Heart left ventricle (tissue), 13 donors: ENCODE results near the gene HS3ST6.
"Not testable (repeated sequence)": the region's sequence is repeated elsewhere in the genome, so short reads cannot be mapped to it uniquely, and the experiment has no call there.

Experiments
- CTCF ChIP-seq, 12 donors: fragments of 200-600 bp; sonication (generic) in 4 of 12; IDR thresholded peaks; one replicate each; pipeline versions ENCODE4 v1.5.0 to v1.8.0; 2018 to 2022; ENCODE audit warnings: antibody characterized with exemption in 12 of 12, mild to moderate bottlenecking in 5 of 12
- POLR2A ChIP-seq, 2 donors: fragments of 450-650 bp; IDR thresholded peaks; one replicate each; pipeline ENCODE4 v1.6.1; 2017; ENCODE audit warnings: antibody characterized with exemption in 2 of 2, mild to moderate bottlenecking in 2 of 2, moderate library complexity in 2 of 2
- donor health status: ischemic (EF 13 %, LVEDD 7.1; RV severe dilation, severe dysfunction).
- donor health status: DM: no; HTN: yes; CAD: no.
- donor health status: DM: no; HTN: no; CAD: no.
- donor health status: ischemic (EF 25% LVEDD 6.9; RV normal size, moderate dysfunction).
- donor health status: ischemic (EF 25% LVEDD 5.7; RV mildly dilated, moderate dysfunction).
- donor health status: ischemic (EF 35%, LVEDD 5.7; RV mildly dilated, moderate dysfunction).
- donor health status: nonischemic (EF 11% LVEDD 7.7; RV severe dilation, severe dysfunction).
- donor health status: DM: yes; HTN: yes; CAD: no.
- donor health status: PGD.
- donor health status: ischemic (EF 29% LVEDD 5.4; RV normal size, mild dysfunction).
- donor health status: nonischemic (EF 23%, LVEDD 6.1; RV moderate dilation, normal function).

GRCh38 chr16:1920122-1920521 is 1.9 kb upstream of the HS3ST6 start:
- not testable (repeated sequence) for TF ChIP-seq CTCF, POLR2A (IDR thresholded peaks at IDR 0.05)
